Measurements from ENCODE around the gene GPATCH8.

DNA sequence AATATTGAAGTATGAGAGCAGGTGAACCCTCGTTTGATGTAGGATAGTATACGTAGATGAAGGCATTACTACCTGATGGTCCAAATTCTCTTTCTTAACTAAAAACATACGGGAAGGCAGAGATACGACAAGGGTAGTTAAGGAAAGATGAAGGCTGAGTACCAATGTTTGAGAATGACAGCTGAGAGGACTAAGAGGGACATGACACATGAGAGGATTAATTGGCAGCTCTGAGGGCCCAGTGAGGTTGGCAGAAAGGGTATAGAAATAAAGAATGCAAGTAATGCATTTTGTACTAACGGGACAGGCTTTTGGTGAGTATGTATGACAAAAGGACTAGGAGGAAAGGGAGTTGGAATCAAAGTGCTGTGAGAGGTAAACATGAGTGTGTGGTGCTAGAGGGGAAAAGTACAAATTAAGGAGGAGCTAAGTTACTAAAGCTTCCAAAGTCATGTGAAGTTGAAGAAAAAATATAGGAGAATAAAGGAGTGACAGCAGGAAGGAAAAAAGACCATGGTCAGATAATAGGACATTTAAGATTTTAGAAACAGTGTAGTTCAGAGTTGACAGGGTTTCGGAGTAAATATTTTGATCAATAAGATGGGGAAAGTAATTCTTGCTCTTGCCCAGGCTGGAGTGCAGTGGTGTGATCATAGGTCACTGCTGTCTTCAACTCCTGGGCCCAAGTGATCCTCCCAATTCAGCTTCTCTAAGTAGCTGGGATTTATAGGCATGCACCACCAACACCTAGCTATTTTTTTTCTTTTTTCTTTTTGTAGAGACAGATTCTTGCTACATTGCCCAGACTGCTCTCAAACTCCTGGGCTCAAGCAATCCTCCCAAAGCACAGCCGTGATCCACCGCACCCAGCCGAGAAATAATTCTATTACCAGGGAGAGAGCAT, 70.7 kb downstream of the GPATCH8 start:
- TF ChIP-seq, protein P1, sequence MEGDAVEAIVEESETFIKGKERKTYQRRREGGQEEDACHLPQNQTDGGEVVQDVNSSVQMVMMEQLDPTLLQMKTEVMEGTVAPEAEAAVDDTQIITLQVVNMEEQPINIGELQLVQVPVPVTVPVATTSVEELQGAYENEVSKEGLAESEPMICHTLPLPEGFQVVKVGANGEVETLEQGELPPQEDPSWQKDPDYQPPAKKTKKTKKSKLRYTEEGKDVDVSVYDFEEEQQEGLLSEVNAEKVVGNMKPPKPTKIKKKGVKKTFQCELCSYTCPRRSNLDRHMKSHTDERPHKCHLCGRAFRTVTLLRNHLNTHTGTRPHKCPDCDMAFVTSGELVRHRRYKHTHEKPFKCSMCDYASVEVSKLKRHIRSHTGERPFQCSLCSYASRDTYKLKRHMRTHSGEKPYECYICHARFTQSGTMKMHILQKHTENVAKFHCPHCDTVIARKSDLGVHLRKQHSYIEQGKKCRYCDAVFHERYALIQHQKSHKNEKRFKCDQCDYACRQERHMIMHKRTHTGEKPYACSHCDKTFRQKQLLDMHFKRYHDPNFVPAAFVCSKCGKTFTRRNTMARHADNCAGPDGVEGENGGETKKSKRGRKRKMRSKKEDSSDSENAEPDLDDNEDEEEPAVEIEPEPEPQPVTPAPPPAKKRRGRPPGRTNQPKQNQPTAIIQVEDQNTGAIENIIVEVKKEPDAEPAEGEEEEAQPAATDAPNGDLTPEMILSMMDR (conservative IDR thresholded peaks at IDR 0.05 in 1 of 2, IDR thresholded peaks at IDR 0.05 in 1 of 2; ENCODE audit: low read depth in 1 of 2, low read length in 2 of 2): no peak
- TF ChIP-seq EZH2 (IDR thresholded peaks at IDR 0.05; ENCODE audit: low read length, missing control alignments): no peak

All from fibroblast of lung (primary cell).